Measurements from ENCODE around the gene OR51A4.

DNA sequence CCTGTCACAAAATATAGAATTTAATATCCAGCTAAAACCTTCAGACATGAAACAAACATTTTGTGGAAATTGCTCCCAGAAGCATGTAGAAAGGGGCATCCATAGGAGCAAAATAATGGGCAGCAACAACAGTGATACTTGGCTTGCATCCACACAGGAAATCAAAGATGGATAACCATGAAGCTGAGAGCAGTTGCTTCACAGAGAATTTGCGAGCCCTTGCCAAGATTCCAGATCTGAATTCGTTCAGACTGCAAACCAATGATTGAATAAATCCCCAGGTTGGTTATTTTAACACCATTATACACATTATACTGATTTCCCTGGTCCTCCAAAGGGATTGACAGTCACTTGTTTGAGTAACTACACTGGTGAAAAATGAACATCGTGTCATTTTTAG is 31.6 kb upstream of the OR51A4 start:
- TF ChIP-seq EZH2 (IDR thresholded peaks at IDR 0.05; ENCODE audit: borderline replicate concordance, insufficient read depth, low read length, poor library complexity, severe bottlenecking) (no peak), POLR2AphosphoS5 (IDR thresholded peaks at IDR 0.05) (no peak)
- TF ChIP-seq, protein P1, sequence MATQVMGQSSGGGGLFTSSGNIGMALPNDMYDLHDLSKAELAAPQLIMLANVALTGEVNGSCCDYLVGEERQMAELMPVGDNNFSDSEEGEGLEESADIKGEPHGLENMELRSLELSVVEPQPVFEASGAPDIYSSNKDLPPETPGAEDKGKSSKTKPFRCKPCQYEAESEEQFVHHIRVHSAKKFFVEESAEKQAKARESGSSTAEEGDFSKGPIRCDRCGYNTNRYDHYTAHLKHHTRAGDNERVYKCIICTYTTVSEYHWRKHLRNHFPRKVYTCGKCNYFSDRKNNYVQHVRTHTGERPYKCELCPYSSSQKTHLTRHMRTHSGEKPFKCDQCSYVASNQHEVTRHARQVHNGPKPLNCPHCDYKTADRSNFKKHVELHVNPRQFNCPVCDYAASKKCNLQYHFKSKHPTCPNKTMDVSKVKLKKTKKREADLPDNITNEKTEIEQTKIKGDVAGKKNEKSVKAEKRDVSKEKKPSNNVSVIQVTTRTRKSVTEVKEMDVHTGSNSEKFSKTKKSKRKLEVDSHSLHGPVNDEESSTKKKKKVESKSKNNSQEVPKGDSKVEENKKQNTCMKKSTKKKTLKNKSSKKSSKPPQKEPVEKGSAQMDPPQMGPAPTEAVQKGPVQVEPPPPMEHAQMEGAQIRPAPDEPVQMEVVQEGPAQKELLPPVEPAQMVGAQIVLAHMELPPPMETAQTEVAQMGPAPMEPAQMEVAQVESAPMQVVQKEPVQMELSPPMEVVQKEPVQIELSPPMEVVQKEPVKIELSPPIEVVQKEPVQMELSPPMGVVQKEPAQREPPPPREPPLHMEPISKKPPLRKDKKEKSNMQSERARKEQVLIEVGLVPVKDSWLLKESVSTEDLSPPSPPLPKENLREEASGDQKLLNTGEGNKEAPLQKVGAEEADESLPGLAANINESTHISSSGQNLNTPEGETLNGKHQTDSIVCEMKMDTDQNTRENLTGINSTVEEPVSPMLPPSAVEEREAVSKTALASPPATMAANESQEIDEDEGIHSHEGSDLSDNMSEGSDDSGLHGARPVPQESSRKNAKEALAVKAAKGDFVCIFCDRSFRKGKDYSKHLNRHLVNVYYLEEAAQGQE (IDR thresholded peaks at IDR 0.05; ENCODE audit: borderline replicate concordance), result no peak

Measured in neural cell (in vitro differentiated cells).